Panc1 (cell line): ENCODE data around the gene SLC17A7. TPM values are rescaled to one million over a fixed set of nuclear protein-coding genes. Genes with fewer than 3 reads are reported as not detected.

Experiments
- ATAC-seq: fragments of 200-7000 bp; cut with Tn5 transposase; 2 replicates; pipeline ENCODE4 v1.9.1; 2020; ENCODE audit warnings: mild to moderate bottlenecking, moderate library complexity
- BruUV-seq: library from RNA; stranded (reverse); fragments of 400-500 nt; replicated peaks from 2 replicates; lab custom pipeline; 2021; lab: Mats Ljungman, UMichigan
- CTCF ChIA-PET: fragments of 300-600 bp; sonication (Branson Sonifier 250); formaldehyde crosslinking; loops from one replicate; lab custom pipeline; 2022; ENCODE audit warnings: antibody characterized with exemption; lab: Charles Lee
- POLR2A ChIA-PET: fragments of 300-600 bp; sonication (Branson Sonifier 250); formaldehyde crosslinking; loops from one replicate; lab custom pipeline; 2022; ENCODE audit warnings: antibody characterized with exemption; lab: Charles Lee
- DNase-seq: peaks from one replicate; pipeline ENCODE4 v3.0.0-alpha.2; 2010; ENCODE audit warnings: low read depth, low spot score
- H3K27ac ChIP-seq: 2 replicates; pipeline ENCODE4 v1.5.1; 2011; ENCODE audit warnings: mild to moderate bottlenecking, low read length, inconsistent platforms
- H3K27me3 ChIP-seq: fragments of 200-500 bp; sonication (Bioruptor generic); 2 replicates; pipeline ENCODE4 v1.6.0; 2014; ENCODE audit warnings: low read length, inconsistent platforms; ENCODE audit not compliant: control insufficient read depth, insufficient read depth
- H3K36me3 ChIP-seq: fragments of 200-500 bp; sonication (Bioruptor generic); 2 replicates; pipeline ENCODE4 v1.5.1; 2014; ENCODE audit warnings: inconsistent platforms, mild to moderate bottlenecking, low read length, moderate library complexity; ENCODE audit not compliant: control insufficient read depth, insufficient read depth
- H3K4me1 ChIP-seq: 2 replicates; pipeline ENCODE4 v1.5.1; 2011; ENCODE audit warnings: inconsistent platforms, mild to moderate bottlenecking, low read length, moderate library complexity; ENCODE audit not compliant: control insufficient read depth, insufficient read depth
- H3K4me3 ChIP-seq, 2 experiments: 2 replicates each; pipeline ENCODE4 v1.5.1; 2011 to 2012; ENCODE audit warnings: low read depth in 2 of 2, low read length in 2 of 2, mild to moderate bottlenecking in 2 of 2, inconsistent platforms in 1 of 2, moderate library complexity in 1 of 2
- H3K9me3 ChIP-seq: fragments of 200-500 bp; sonication (Bioruptor generic); 2 replicates; pipeline ENCODE4 v1.5.1; 2014; ENCODE audit warnings: low read depth, mild to moderate bottlenecking, inconsistent platforms, low read length, moderate library complexity; ENCODE audit not compliant: control insufficient read depth, insufficient read depth
- CTCF ChIP-seq: fragments of 450-650 bp; IDR thresholded peaks from 2 replicates; pipeline ENCODE4 v1.5.1; 2017; ENCODE audit warnings: mild to moderate bottlenecking
- POLR2AphosphoS5 ChIP-seq: IDR thresholded peaks from 2 replicates; pipeline ENCODE4 v1.6.1; 2012; ENCODE audit warnings: mild to moderate bottlenecking, low read depth, low read length, moderate library complexity
- REST ChIP-seq, 2 experiments: IDR thresholded peaks; 2 replicates each; pipeline ENCODE4 v1.6.1; 2011 to 2012; ENCODE audit warnings: low read depth in 2 of 2, control low read depth in 1 of 2, low read length in 1 of 2, mild to moderate bottlenecking in 1 of 2, moderate library complexity in 1 of 2; ENCODE audit not compliant: insufficient read depth in 1 of 2
- SIN3A ChIP-seq: IDR thresholded peaks from 2 replicates; pipeline ENCODE4 v1.6.1; 2012; ENCODE audit warnings: low read depth, mild to moderate bottlenecking, low read length, moderate library complexity, borderline replicate concordance; ENCODE audit not compliant: insufficient read depth
- TCF7L2 ChIP-seq: IDR thresholded peaks from 2 replicates; pipeline ENCODE4 v1.6.1; 2011; ENCODE audit warnings: mild to moderate bottlenecking, low read depth, low read length, inconsistent platforms
- in situ Hi-C: cut with HindIII; loops from 2 replicates; pipeline ENCODE4 v1.10.0; 2016; ENCODE audit warnings: low sequenced_read_pairs, low pct_unique_long_range_greater_than_20kb
- intact Hi-C: fragments of 100-400 bp; cut with micrococcal nuclease; formaldehyde crosslinking; loops from one replicate; pipeline ENCODE4 v1.10.0; 2022; ENCODE audit not compliant: unreplicated experiment
- total RNA-seq: library from RNA; stranded (reverse); gene quantifications from one replicate; pipeline ENCODE4 v1.2.1, GENCODE V29; 2021; ENCODE audit not compliant: unreplicated experiment

The SLC17A7 gene
- total RNA-seq, 1 experiment from 2014 or later: 1.2 TPM

- TF ChIP-seq CTCF (no peak), TCF7L2 (no peak), SIN3A (no peak), POLR2AphosphoS5 (no peak), REST (IDR thresholded peaks at IDR 0.05; ENCODE audit: insufficient read depth in 1 of 2, low read depth in 2 of 2, low read length in 1 of 2) (no peak)
- Histone ChIP-seq H3K9me3 (no peaks in the 10 kb centered on the region), H3K36me3 (no peaks in the 10 kb centered on the region), H3K4me3 (no peak overlapping the region), H3K27me3 (no peaks in the 10 kb centered on the region), H3K4me1 (no peaks in the 10 kb centered on the region), H3K27ac (no peak overlapping the region)
- intact Hi-C loops: no loop called here
- no peak for DNase-seq
- no peak for ATAC-seq
- in situ Hi-C loops: no loop called here
- BruUV-seq: no TSS peak
- ChIA-PET POLR2A (no interaction called here), CTCF (no interaction called here)
These were observed 26.9 kb upstream of the SLC17A7 start for GRCh38 chr19:49468199-49468598.

- TF ChIP-seq SIN3A (no peak), POLR2AphosphoS5 (no peak), CTCF (no peak), TCF7L2 (no peak), REST (IDR thresholded peaks at IDR 0.05; ENCODE audit: insufficient read depth in 1 of 2, low read depth in 2 of 2, low read length in 1 of 2) (no peak)
- POLR2A ChIA-PET: no interaction called here
- DNase-seq (no peak), ATAC-seq (no peak)
- CTCF ChIA-PET: no interaction called here
- no peaks in the 10 kb centered on the region for H3K4me1 ChIP-seq
- no peaks in the 10 kb centered on the region for H3K27me3 ChIP-seq
- no peak overlapping the region for H3K27ac ChIP-seq
- intact Hi-C loops: no loop called here
- no peak overlapping the region for H3K4me3 ChIP-seq
- no TSS peak for BruUV-seq
- no peaks in the 10 kb centered on the region for H3K9me3 ChIP-seq
- in situ Hi-C loops: no loop called here
- H3K36me3 ChIP-seq: no peaks in the 10 kb centered on the region
These were observed 24.0 kb upstream of the SLC17A7 start for GRCh38 chr19:49465371-49465770.
